SK-N-MC (cell line): ENCODE data around the gene BEAN1.
"Not testable (repeated sequence)": the region's sequence is repeated elsewhere in the genome, so short reads cannot be mapped to it uniquely, and the experiment has no call there.

Source experiments
- DNase-seq: peaks from one replicate; pipeline ENCODE4 v3.0.0-alpha.2; 2011; ENCODE audit warnings: low read depth, low spot score
- H3K27ac ChIP-seq: fragments of 200-600 bp; sonication (generic); 2 replicates; pipeline ENCODE4 v1.5.1; 2016; ENCODE audit warnings: mixed run types
- H3K36me3 ChIP-seq: fragments of 200-600 bp; sonication (generic); 2 replicates; pipeline ENCODE4 v1.6.1; 2017; ENCODE audit warnings: antibody characterized with exemption, low read length, mixed read lengths; ENCODE audit not compliant: insufficient read depth
- H3K4me3 ChIP-seq: fragments of 200-600 bp; sonication (generic); 2 replicates; pipeline ENCODE4 v1.5.1; 2016
- H3K9ac ChIP-seq: fragments of 200-600 bp; sonication (generic); 2 replicates; pipeline ENCODE4 v1.8.0; 2017; ENCODE audit warnings: mixed run types, mixed read lengths; ENCODE audit not compliant: insufficient read length
- H3K9me3 ChIP-seq: fragments of 200-600 bp; sonication (generic); 2 replicates; pipeline ENCODE4 v1.6.1; 2017; ENCODE audit warnings: low read depth, mild to moderate bottlenecking, antibody characterized with exemption, low read length, moderate library complexity, mixed read lengths
- EZH2 ChIP-seq: fragments of 200-600 bp; sonication (generic); IDR thresholded peaks from one replicate; pipeline ENCODE4 v1.6.1; 2017; ENCODE audit warnings: antibody characterized with exemption
- FOXP2 ChIP-seq: optimal IDR thresholded peaks from 2 replicates; pipeline ENCODE3; 2011; ENCODE audit warnings: mild to moderate bottlenecking, moderate library complexity; ENCODE audit not compliant: insufficient read depth; ENCODE audit errors: extremely low read length, control extremely low read depth
- POLR2AphosphoS5 ChIP-seq: IDR thresholded peaks from 2 replicates; pipeline ENCODE4 v1.6.1; 2012; ENCODE audit warnings: mild to moderate bottlenecking, low read depth, low read length, borderline replicate concordance

Gene BEAN1

GRCh38 chr16:66512272-66513110 is 85.4 kb downstream of the BEAN1 start:
- Histone ChIP-seq H3K9me3 (no peaks in the 10 kb centered on the region), H3K27ac (no peak overlapping the region), H3K9ac (no peak overlapping the region), H3K36me3 (no peaks in the 10 kb centered on the region), H3K4me3 (no peak overlapping the region)
- DNase-seq = no peak
- TF ChIP-seq POLR2AphosphoS5 (no peak), EZH2 (no peak), FOXP2 (no peak)

GRCh38 chr16:66513111-66513723 is 86.1 kb downstream of the BEAN1 start:
- TF ChIP-seq EZH2 = no peak
- no peak for TF ChIP-seq FOXP2
- TF ChIP-seq POLR2AphosphoS5 = no peak
- H3K4me3 ChIP-seq = no peak overlapping the region
- H3K36me3 ChIP-seq = no peaks in the 10 kb centered on the region
- no peak overlapping the region for H3K27ac ChIP-seq
- DNase-seq = no peak
- H3K9me3 ChIP-seq = no peaks in the 10 kb centered on the region
- H3K9ac ChIP-seq = no peak overlapping the region

- H3K27ac ChIP-seq, DNase-seq, H3K4me3 ChIP-seq, H3K9ac ChIP-seq, H3K9me3 ChIP-seq, H3K36me3 ChIP-seq: not testable (repeated sequence)
Observed at GRCh38 chr16:66514391-66514790, 87.3 kb downstream of the BEAN1 start.

GRCh38 chr16:66514980-66515595 is 88.0 kb downstream of the BEAN1 start:
- not testable (repeated sequence) for H3K36me3 ChIP-seq, H3K9me3 ChIP-seq, H3K9ac ChIP-seq, DNase-seq, H3K4me3 ChIP-seq, H3K27ac ChIP-seq

GRCh38 chr16:66515596-66516508 is 88.8 kb downstream of the BEAN1 start:
- Histone ChIP-seq H3K27ac (no peak overlapping the region), H3K9ac (no peak overlapping the region), H3K4me3 (no peak overlapping the region), H3K36me3 (no peaks in the 10 kb centered on the region), H3K9me3 (no peaks in the 10 kb centered on the region)
- TF ChIP-seq POLR2AphosphoS5 (no peak), EZH2 (no peak), FOXP2 (no peak)
- no peak for DNase-seq

- Histone ChIP-seq H3K27ac (no peak overlapping the region), H3K9ac (no peak overlapping the region)
Observed at GRCh38 chr16:66516509-66516807, 89.4 kb downstream of the BEAN1 start.

GRCh38 chr16:66516808-66517585 is 89.9 kb downstream of the BEAN1 start:
- H3K36me3 ChIP-seq = no peaks in the 10 kb centered on the region
- no peak overlapping the region for H3K4me3 ChIP-seq
- H3K27ac ChIP-seq = 0 out of 2 replicates have a peak overlapping the region, but pooled peaks have one; percentile 46
- DNase-seq = no peak
- no peak overlapping the region for H3K9ac ChIP-seq
- TF ChIP-seq FOXP2 = no peak
- no peak for TF ChIP-seq EZH2
- TF ChIP-seq POLR2AphosphoS5 = no peak
- no peaks in the 10 kb centered on the region for H3K9me3 ChIP-seq

More at GRCh38 chr16:66516509-66516807, 89.4 kb downstream of the BEAN1 start:
- DNase-seq = no peak
- no peak for TF ChIP-seq EZH2
- TF ChIP-seq POLR2AphosphoS5 = no peak
- no peak for TF ChIP-seq FOXP2
- H3K36me3 ChIP-seq = no peaks in the 10 kb centered on the region
- no peak overlapping the region for H3K4me3 ChIP-seq
- no peaks in the 10 kb centered on the region for H3K9me3 ChIP-seq

GRCh38 chr16:66517586-66518263 is 90.6 kb downstream of the BEAN1 start:
- no peaks in the 10 kb centered on the region for H3K9me3 ChIP-seq
- H3K36me3 ChIP-seq = no peaks in the 10 kb centered on the region
- DNase-seq = no peak
- 0 out of 2 replicates have a peak overlapping the region, but pooled peaks have one; percentile 46 for H3K27ac ChIP-seq
- TF ChIP-seq POLR2AphosphoS5 (no peak), FOXP2 (no peak), EZH2 (no peak)
- H3K9ac ChIP-seq = no peak overlapping the region
- no peak overlapping the region for H3K4me3 ChIP-seq
